Pancreas (tissue), 10 donors: ENCODE results near the gene ZNF835. TPM values are rescaled to one million over a fixed set of nuclear protein-coding genes. Genes with fewer than 3 reads are reported as not detected.

Source experiments
- ATAC-seq, 4 donors: fragments of 200-7000 bp; cut with Tn5 transposase; one replicate each; pipeline versions ENCODE4 v1.8.0 to v1.9.1; 2020; ENCODE audit warnings: mild to moderate bottlenecking in 4 of 4, moderate library complexity in 4 of 4
- DNase-seq, 6 donors: peaks; one replicate each; pipeline ENCODE4 v3.0.0-alpha.2; 2020
- FAIRE-seq: peaks from 2 replicates; lab custom pipeline; 2012; peaks lifted over from hg19 to GRCh38; lab: Jason Lieb, UNC
- H3K27ac ChIP-seq, 4 donors: fragments of 200-600 bp; sonication (generic); 1 replicate in 3 of 4; 2 replicates in 1 of 4; pipeline versions ENCODE4 v1.5.0 to v1.8.0; 2020
- H3K27me3 ChIP-seq, 4 donors: fragments of 200-600 bp; one replicate each; pipeline ENCODE4 v1.8.0; 2021
- H3K36me3 ChIP-seq, 3 donors: fragments of 200-600 bp; sonication (generic) in 1 of 3; one replicate each; pipeline versions ENCODE4 v1.5.0 to v1.8.0; 2020 to 2021
- H3K4me1 ChIP-seq, 3 donors: fragments of 200-600 bp; one replicate each; pipeline ENCODE4 v1.8.0; 2021
- H3K4me3 ChIP-seq, 4 donors: fragments of 200-600 bp; sonication (generic) in 2 of 4; one replicate each; pipeline versions ENCODE4 v1.5.0 to v1.8.0; 2020 to 2021
- H3K9me3 ChIP-seq, 4 donors: fragments of 200-600 bp; one replicate each; pipeline ENCODE4 v1.8.0; 2021
- CTCF ChIP-seq, 4 donors: fragments of 200-600 bp; sonication (generic) in 3 of 4; IDR thresholded peaks; one replicate each; pipeline versions ENCODE4 v1.5.0 to v1.8.0; 2021; ENCODE audit warnings: antibody characterized with exemption in 4 of 4
- WGBS, 2 donors: extraction: QIAGEN DNeasy Blood & Tissue Kit; methylation state at CpG; one replicate each; pipeline ENCODE4 v1.1.7; 2013; 5-methylcytosine and 5-hydroxymethylcytosine counted together
- intact Hi-C, 3 donors: fragments of 100-400 bp; cut with DNase I; formaldehyde crosslinking; loops; one replicate each; pipeline versions ENCODE4 v1.11.1 to v1.14.2; 2022
- polyA plus RNA-seq, 2 donors: library from polyadenylated mRNA; stranded (reverse); fragments of 200-250 nt; gene quantifications; one replicate each; pipeline ENCODE4 v1.2.3, GENCODE V29; 2013
- total RNA-seq, 6 donors: library from RNA; stranded (reverse); fragmentation: NEBNext Ultra II Directional in 4 of 6; extraction: Animal tissue kit (Norgen Biotek cat#: 25700) in 4 of 6; gene quantifications; one replicate each; pipeline versions ENCODE4 v1.2.1 to v1.2.4, GENCODE V29; 2021 to 2023
- donor health status: healthy with polysubstance abuse.
- donor health status: DM: no; HTN: no; CAD: no; lungs with moderate emphysema.
- donor health status: DM: no; HTN: no; CAD: no.
- donor health status: control.
- donor health status: control.
- donor health status: Bipolar disorder and iron deficiency.
- donor health status: DM: yes; HTN: yes; CAD: no.
- donor health status: DM: no; HTN: no; CAD: no.
- donor health status: DM: no; HTN: no; CAD: no.
- donor health status: DM: yes; HTN: yes; CAD: no.

The ZNF835 gene
- total and polyA plus RNA-seq, 8 donors: 0.34 to 4.8 (median 0.91) TPM

- ATAC-seq: peak in 3 of 4 donors; percentile 36 to 87 (median 75)
- no peaks in the 10 kb centered on the region for H3K4me1 ChIP-seq
- no peak overlapping the region for H3K4me3 ChIP-seq
- 49 to 55% methylated on average over 8 of the region's 8 CpGs for WGBS, 2 donors
- no peaks in the 10 kb centered on the region for H3K36me3 ChIP-seq
- no peaks in the 10 kb centered on the region for H3K27me3 ChIP-seq
- no peak for DNase-seq
- no peak overlapping the region for H3K27ac ChIP-seq
- no peaks in the 10 kb centered on the region for H3K9me3 ChIP-seq
- no peak for TF ChIP-seq CTCF (IDR thresholded peaks at IDR 0.05)
- intact Hi-C loops: no loop called here
- no peak for FAIRE-seq
Observed at GRCh38 chr19:56692206-56692895, 20.8 kb upstream of the ZNF835 start.

DNA sequence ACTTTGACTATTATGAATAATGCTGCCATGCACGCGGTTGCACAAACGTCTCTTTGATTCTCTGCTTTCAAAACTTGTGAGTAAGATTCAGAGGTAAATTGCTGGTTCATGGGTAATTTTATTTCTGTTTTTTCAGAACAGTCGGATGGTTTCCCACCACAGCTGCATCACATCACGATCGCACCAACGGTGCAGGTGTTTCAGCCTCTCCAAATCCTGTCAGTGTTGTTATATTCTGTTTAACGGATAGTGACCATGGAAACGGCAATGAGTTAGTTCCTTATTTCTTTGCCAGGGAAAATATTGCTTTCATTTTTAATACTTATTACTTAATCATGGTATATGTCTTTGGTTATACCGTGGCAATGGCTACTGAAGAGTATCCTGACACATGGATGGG, 19.1 kb upstream of the ZNF835 start:
- intact Hi-C loops: no loop called here
- no peak for FAIRE-seq
- 57 to 76% methylated on average over 10 of the region's 10 CpGs for WGBS, 2 donors

GRCh38 chr19:56689198-56689597, 17.6 kb upstream of the ZNF835 start:
- H3K4me1 ChIP-seq: no peaks in the 10 kb centered on the region
- H3K27ac ChIP-seq: no peak overlapping the region
- DNase-seq: no peak
- intact Hi-C loops: no loop called here
- H3K9me3 ChIP-seq: no peaks in the 10 kb centered on the region
- WGBS, 2 donors: 64 to 78% methylated on average over 10 of the region's 10 CpGs
- H3K27me3 ChIP-seq: no peaks in the 10 kb centered on the region
- no peaks in the 10 kb centered on the region for H3K36me3 ChIP-seq
- ATAC-seq: no peak
- no peak overlapping the region for H3K4me3 ChIP-seq
- peak; percentile 45 for FAIRE-seq
- TF ChIP-seq CTCF (IDR thresholded peaks at IDR 0.05): no peak

More for the DNA sequence above, 19.1 kb upstream of the ZNF835 start:
- no peak for TF ChIP-seq CTCF (IDR thresholded peaks at IDR 0.05)
- no peaks in the 10 kb centered on the region for H3K9me3 ChIP-seq
- no peak overlapping the region for H3K27ac ChIP-seq
- ATAC-seq: peak in 1 of 4 donors; percentile 27
- no peak overlapping the region for H3K4me3 ChIP-seq
- DNase-seq: no peak
- H3K36me3 ChIP-seq: no peaks in the 10 kb centered on the region
- no peaks in the 10 kb centered on the region for H3K4me1 ChIP-seq
- H3K27me3 ChIP-seq: no peaks in the 10 kb centered on the region

- intact Hi-C loops: no loop called here
- WGBS, 2 donors: 65 to 81% methylated on average over 8 of the region's 8 CpGs
- Histone ChIP-seq H3K4me1 (no peaks in the 10 kb centered on the region), H3K36me3 (no peaks in the 10 kb centered on the region), H3K4me3 (no peak overlapping the region), H3K27ac (no peak overlapping the region), H3K9me3 (no peaks in the 10 kb centered on the region), H3K27me3 (no peaks in the 10 kb centered on the region)
- peak in 1 of 4 donors; percentile 17 for ATAC-seq
- FAIRE-seq: no peak
- DNase-seq: no peak
- TF ChIP-seq CTCF (IDR thresholded peaks at IDR 0.05): no peak
Observed at GRCh38 chr19:56687031-56687430, 15.5 kb upstream of the ZNF835 start.

GRCh38 chr19:56683116-56683515, 11.6 kb upstream of the ZNF835 start:
- TF ChIP-seq CTCF (IDR thresholded peaks at IDR 0.05): no peak
- Histone ChIP-seq H3K4me1 (no peaks in the 10 kb centered on the region), H3K4me3 (no peak overlapping the region), H3K27ac (no peak overlapping the region), H3K9me3 (no peaks in the 10 kb centered on the region), H3K36me3 (no peaks in the 10 kb centered on the region), H3K27me3 (no peaks in the 10 kb centered on the region)
- WGBS, 2 donors: 12 to 13% methylated on average over 7 of the region's 7 CpGs
- ATAC-seq: no peak
- intact Hi-C loops: no loop called here
- no peak for DNase-seq
- no peak for FAIRE-seq
